ENCODE data around the gene PHYHIPL.

PHYHIPL gene

DNA sequence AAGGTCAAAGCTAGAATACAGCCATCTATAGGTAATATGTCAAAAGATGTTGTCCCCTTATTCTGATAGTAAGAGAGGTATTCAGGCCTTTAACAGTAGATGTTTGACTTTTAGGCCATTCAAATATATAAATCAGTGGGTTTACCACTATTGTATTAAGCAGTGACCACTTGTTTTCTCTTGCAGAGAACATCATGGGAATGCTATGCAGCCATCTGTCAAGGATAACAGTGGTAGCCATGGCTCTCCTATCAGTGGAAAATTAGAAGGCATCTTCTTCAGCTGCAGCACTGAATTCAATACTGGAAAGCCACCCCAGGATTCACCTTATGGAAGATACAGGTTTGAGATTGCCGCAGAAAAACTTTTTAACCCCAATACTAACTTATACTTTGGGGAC lies 68.4 kb downstream of the PHYHIPL start:
- Histone ChIP-seq H3K79me1 (ENCODE audit: low read length) (no peaks in the 10 kb centered on the region), H2BK120ac (ENCODE audit: low read depth, low read length) (no peak overlapping the region), H3K4me3 (ENCODE audit: low read length) (no peak overlapping the region), H3K4me1 (ENCODE audit: control insufficient read depth, low read depth, low read length) (no peaks in the 10 kb centered on the region), H4K5ac (ENCODE audit: low read length) (no peak overlapping the region), H3K56ac (ENCODE audit: low read length) (no peak overlapping the region), H3K18ac (ENCODE audit: low read length) (no peak overlapping the region), H3K27ac (ENCODE audit: low read depth, low read length) (no peak overlapping the region), H3K4me2 (ENCODE audit: low read length) (no peak overlapping the region), H3K27me3 (ENCODE audit: insufficient read depth, low read length, poor library complexity) (no peaks in the 10 kb centered on the region), H2BK15ac (replicated peaks; ENCODE audit: low read depth) (no peak overlapping the region), H3K23ac (ENCODE audit: low read length) (no peak overlapping the region), H4K8ac (ENCODE audit: low read depth, low read length) (no peak overlapping the region), H2BK5ac (ENCODE audit: low read length) (no peak overlapping the region), H3K9ac (ENCODE audit: low read length) (no peak overlapping the region), H3K79me2 (ENCODE audit: control insufficient read depth, insufficient read depth, low read length) (no peaks in the 10 kb centered on the region), H3K36me3 (ENCODE audit: control insufficient read depth, insufficient read depth, low read length) (no peaks in the 10 kb centered on the region), H2AK5ac (ENCODE audit: low read length) (no peak overlapping the region), H3K4ac (ENCODE audit: low read depth, low read length) (no peak overlapping the region)
- no CpG with 5 or more reads among the region's 1 CpG for WGBS (ENCODE audit: extremely low coverage, insufficient coverage, low lambda C conversion rate)
- DNase-seq = no peak

DNA sequence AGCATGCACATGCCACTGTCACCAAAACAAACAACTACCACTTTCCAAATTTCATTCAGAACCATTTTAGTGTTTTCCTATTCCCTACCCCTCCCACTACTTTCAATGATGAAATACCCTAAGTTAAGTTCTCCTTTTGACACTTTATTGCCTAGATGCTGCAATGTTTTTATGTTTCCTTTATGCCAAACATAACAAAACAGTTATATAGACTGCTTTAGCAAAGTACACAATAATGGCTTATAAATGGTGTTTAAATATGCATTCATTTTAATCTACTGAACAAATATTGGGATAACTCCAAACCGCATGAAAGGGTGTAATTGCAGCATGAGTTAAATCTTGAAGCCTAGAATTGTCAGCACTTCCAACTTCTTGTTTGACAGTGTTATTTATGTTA lies 69.2 kb downstream of the PHYHIPL start:
- no peak overlapping the region for H2BK5ac ChIP-seq (ENCODE audit: low read length)
- no peak overlapping the region for H3K56ac ChIP-seq (ENCODE audit: low read length)
- no peak overlapping the region for H2BK120ac ChIP-seq (ENCODE audit: low read depth, low read length)
- no peak overlapping the region for H3K4me3 ChIP-seq (ENCODE audit: low read length)
- H3K18ac ChIP-seq (ENCODE audit: low read length) = no peak overlapping the region
- H3K27ac ChIP-seq (ENCODE audit: low read depth, low read length) = no peak overlapping the region
- no peak overlapping the region for H4K8ac ChIP-seq (ENCODE audit: low read depth, low read length)
- no peaks in the 10 kb centered on the region for H3K79me2 ChIP-seq (ENCODE audit: control insufficient read depth, insufficient read depth, low read length)
- DNase-seq = no peak
- WGBS (ENCODE audit: extremely low coverage, insufficient coverage, low lambda C conversion rate) = no CpG with 5 or more reads among the region's 1 CpG
- H2AK5ac ChIP-seq (ENCODE audit: low read length) = no peak overlapping the region
- H3K27me3 ChIP-seq (ENCODE audit: insufficient read depth, low read length, poor library complexity) = no peaks in the 10 kb centered on the region
- H3K4ac ChIP-seq (ENCODE audit: low read depth, low read length) = no peak overlapping the region
- no peaks in the 10 kb centered on the region for H3K36me3 ChIP-seq (ENCODE audit: control insufficient read depth, insufficient read depth, low read length)
- no peak overlapping the region for H4K5ac ChIP-seq (ENCODE audit: low read length)
- H3K9ac ChIP-seq (ENCODE audit: low read length) = no peak overlapping the region
- H3K4me2 ChIP-seq (ENCODE audit: low read length) = no peak overlapping the region
- H3K23ac ChIP-seq (ENCODE audit: low read length) = no peak overlapping the region
- no peaks in the 10 kb centered on the region for H3K79me1 ChIP-seq (ENCODE audit: low read length)
- H3K4me1 ChIP-seq (ENCODE audit: control insufficient read depth, low read depth, low read length) = no peaks in the 10 kb centered on the region
- no peak overlapping the region for H2BK15ac ChIP-seq (replicated peaks; ENCODE audit: low read depth)

DNA sequence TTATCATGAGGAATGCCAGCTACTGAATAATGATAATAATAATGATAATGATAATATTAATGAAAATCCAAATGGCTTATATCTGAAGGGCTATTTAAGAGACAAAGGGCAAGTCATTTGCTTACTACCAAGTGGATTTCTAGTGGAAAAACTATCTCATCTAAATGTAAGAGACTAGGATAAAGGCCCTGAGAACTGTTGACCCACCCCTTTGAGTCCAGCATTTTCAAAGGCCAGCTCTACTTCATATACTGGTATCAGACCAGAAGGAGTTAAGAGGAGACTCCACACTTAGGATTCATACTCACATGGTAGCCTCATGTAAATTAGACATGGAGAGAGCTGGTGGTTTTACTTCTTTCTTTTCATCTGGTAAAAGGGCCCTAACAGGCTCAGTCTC lies 76.0 kb downstream of the PHYHIPL start:
- DNase-seq = no peak
- H4K8ac ChIP-seq (ENCODE audit: low read depth, low read length) = no peak overlapping the region
- no peak overlapping the region for H2BK120ac ChIP-seq (ENCODE audit: low read depth, low read length)
- no peaks in the 10 kb centered on the region for H3K79me2 ChIP-seq (ENCODE audit: control insufficient read depth, insufficient read depth, low read length)
- H3K4me2 ChIP-seq (ENCODE audit: low read length) = no peak overlapping the region
- no peak overlapping the region for H2BK5ac ChIP-seq (ENCODE audit: low read length)
- no peak overlapping the region for H3K4ac ChIP-seq (ENCODE audit: low read depth, low read length)
- H3K4me1 ChIP-seq (ENCODE audit: control insufficient read depth, low read depth, low read length) = no peaks in the 10 kb centered on the region
- H3K27me3 ChIP-seq (ENCODE audit: insufficient read depth, low read length, poor library complexity) = no peaks in the 10 kb centered on the region
- no peak overlapping the region for H3K18ac ChIP-seq (ENCODE audit: low read length)
- H3K79me1 ChIP-seq (ENCODE audit: low read length) = no peaks in the 10 kb centered on the region
- no peak overlapping the region for H3K23ac ChIP-seq (ENCODE audit: low read length)
- H3K9ac ChIP-seq (ENCODE audit: low read length) = no peak overlapping the region
- H3K27ac ChIP-seq (ENCODE audit: low read depth, low read length) = no peak overlapping the region
- H2AK5ac ChIP-seq (ENCODE audit: low read length) = no peak overlapping the region
- H3K4me3 ChIP-seq (ENCODE audit: low read length) = no peak overlapping the region
- no peak overlapping the region for H2BK15ac ChIP-seq (replicated peaks; ENCODE audit: low read depth)
- no peak overlapping the region for H3K56ac ChIP-seq (ENCODE audit: low read length)
- H3K36me3 ChIP-seq (ENCODE audit: control insufficient read depth, insufficient read depth, low read length) = no peaks in the 10 kb centered on the region
- no peak overlapping the region for H4K5ac ChIP-seq (ENCODE audit: low read length)

DNA sequence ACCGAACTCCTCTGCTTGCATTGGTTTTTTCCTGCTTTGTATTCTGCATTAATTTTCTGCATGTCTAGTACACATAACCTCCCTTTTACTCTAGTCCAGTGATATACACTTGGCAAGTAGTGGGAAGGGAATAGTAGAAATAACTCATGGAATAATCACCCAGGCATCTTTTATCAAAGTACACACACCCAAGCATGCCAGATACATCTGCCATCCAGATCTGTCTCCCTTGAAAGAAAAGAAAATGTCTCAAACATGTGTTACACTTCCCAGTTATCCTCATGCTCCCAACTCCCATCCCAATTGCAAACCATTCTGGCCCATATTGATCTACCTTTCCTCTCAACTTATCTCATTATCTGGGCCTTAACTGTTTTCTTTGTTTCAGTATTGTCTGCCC lies 79.0 kb downstream of the PHYHIPL start:
- Histone ChIP-seq H2BK120ac (ENCODE audit: low read depth, low read length) (no peak overlapping the region), H3K27ac (ENCODE audit: low read depth, low read length) (no peak overlapping the region), H2BK15ac (replicated peaks; ENCODE audit: low read depth) (no peak overlapping the region), H2AK5ac (ENCODE audit: low read length) (no peak overlapping the region), H3K56ac (ENCODE audit: low read length) (no peak overlapping the region), H4K5ac (ENCODE audit: low read length) (no peak overlapping the region), H3K9ac (ENCODE audit: low read length) (no peak overlapping the region), H3K36me3 (ENCODE audit: control insufficient read depth, insufficient read depth, low read length) (no peaks in the 10 kb centered on the region), H3K18ac (ENCODE audit: low read length) (no peak overlapping the region), H3K23ac (ENCODE audit: low read length) (no peak overlapping the region), H3K4ac (ENCODE audit: low read depth, low read length) (no peak overlapping the region), H3K4me1 (ENCODE audit: control insufficient read depth, low read depth, low read length) (no peaks in the 10 kb centered on the region), H3K27me3 (ENCODE audit: insufficient read depth, low read length, poor library complexity) (no peaks in the 10 kb centered on the region), H3K79me1 (ENCODE audit: low read length) (no peaks in the 10 kb centered on the region), H2BK5ac (ENCODE audit: low read length) (no peak overlapping the region), H3K4me2 (ENCODE audit: low read length) (no peak overlapping the region), H4K8ac (ENCODE audit: low read depth, low read length) (no peak overlapping the region), H3K79me2 (ENCODE audit: control insufficient read depth, insufficient read depth, low read length) (no peaks in the 10 kb centered on the region), H3K4me3 (ENCODE audit: low read length) (no peak overlapping the region)
- peak; percentile 5 for DNase-seq
- no CpG with 5 or more reads among the region's 1 CpG for WGBS (ENCODE audit: extremely low coverage, insufficient coverage, low lambda C conversion rate)

DNA sequence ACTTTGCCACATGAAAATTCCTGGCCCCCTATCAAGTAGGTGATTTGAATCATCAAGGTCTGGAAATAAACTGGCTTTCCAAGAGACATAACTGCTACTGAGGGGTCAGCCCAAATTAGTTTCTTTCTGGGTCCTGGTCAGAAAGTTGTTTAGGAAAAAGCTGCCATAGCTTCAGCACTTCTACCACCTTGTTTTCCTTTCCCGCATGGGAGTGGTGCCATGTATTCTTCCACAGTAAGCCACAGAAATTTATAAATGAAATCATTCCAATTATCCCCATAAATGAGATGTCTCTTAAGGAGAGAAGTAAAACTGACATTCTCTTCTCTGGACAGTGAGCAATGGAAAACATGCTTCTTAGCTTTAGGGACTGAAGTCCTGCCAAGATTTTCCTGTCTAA lies 80.8 kb downstream of the PHYHIPL start:
- no CpG with 5 or more reads among the region's 1 CpG for WGBS (ENCODE audit: extremely low coverage, insufficient coverage, low lambda C conversion rate)
- no peak overlapping the region for H2BK15ac ChIP-seq (replicated peaks; ENCODE audit: low read depth)

DNA sequence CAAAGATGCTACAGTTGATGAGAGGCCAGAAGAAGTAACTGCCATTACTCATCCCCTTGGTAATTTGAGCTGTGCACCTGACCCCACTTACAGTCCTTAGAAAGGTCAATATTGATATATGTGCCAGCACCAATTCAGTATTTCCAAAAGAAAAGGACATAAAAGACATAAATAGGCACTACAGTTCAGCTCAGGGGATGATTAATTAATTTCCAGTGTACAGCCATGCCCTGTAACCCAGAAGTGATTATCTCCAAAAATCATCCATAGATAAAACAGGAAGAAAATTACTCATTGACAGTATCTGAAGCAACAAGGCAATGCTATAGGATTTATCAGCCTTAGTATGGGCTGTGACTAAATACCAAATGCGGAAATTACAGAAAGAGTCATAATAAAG lies 82.4 kb downstream of the PHYHIPL start:
- H3K79me1 ChIP-seq (ENCODE audit: low read length) = no peaks in the 10 kb centered on the region
- H2BK15ac ChIP-seq (replicated peaks; ENCODE audit: low read depth) = no peak overlapping the region
- H3K4ac ChIP-seq (ENCODE audit: low read depth, low read length) = no peak overlapping the region
- H4K5ac ChIP-seq (ENCODE audit: low read length) = no peak overlapping the region
- no peak overlapping the region for H3K18ac ChIP-seq (ENCODE audit: low read length)
- no peak overlapping the region for H3K9ac ChIP-seq (ENCODE audit: low read length)
- no peaks in the 10 kb centered on the region for H3K36me3 ChIP-seq (ENCODE audit: control insufficient read depth, insufficient read depth, low read length)
- no peak overlapping the region for H3K23ac ChIP-seq (ENCODE audit: low read length)
- no peak overlapping the region for H3K4me2 ChIP-seq (ENCODE audit: low read length)
- H2BK120ac ChIP-seq (ENCODE audit: low read depth, low read length) = no peak overlapping the region
- no peaks in the 10 kb centered on the region for H3K4me1 ChIP-seq (ENCODE audit: control insufficient read depth, low read depth, low read length)
- WGBS (ENCODE audit: extremely low coverage, insufficient coverage, low lambda C conversion rate) = no CpG with 5 or more reads among the region's 1 CpG
- no peak overlapping the region for H2BK5ac ChIP-seq (ENCODE audit: low read length)
- no peak overlapping the region for H4K8ac ChIP-seq (ENCODE audit: low read depth, low read length)
- H3K27ac ChIP-seq (ENCODE audit: low read depth, low read length) = no peak overlapping the region
- H3K79me2 ChIP-seq (ENCODE audit: control insufficient read depth, insufficient read depth, low read length) = no peaks in the 10 kb centered on the region
- H2AK5ac ChIP-seq (ENCODE audit: low read length) = no peak overlapping the region
- DNase-seq = no peak
- H3K56ac ChIP-seq (ENCODE audit: low read length) = no peak overlapping the region
- H3K4me3 ChIP-seq (ENCODE audit: low read length) = no peak overlapping the region
- no peaks in the 10 kb centered on the region for H3K27me3 ChIP-seq (ENCODE audit: insufficient read depth, low read length, poor library complexity)

More for the DNA sequence above, 80.8 kb downstream of the PHYHIPL start:
- no peak for DNase-seq
- Histone ChIP-seq H3K27ac (ENCODE audit: low read depth, low read length) (no peak overlapping the region), H4K5ac (ENCODE audit: low read length) (no peak overlapping the region), H2AK5ac (ENCODE audit: low read length) (no peak overlapping the region), H3K36me3 (ENCODE audit: control insufficient read depth, insufficient read depth, low read length) (no peaks in the 10 kb centered on the region), H3K56ac (ENCODE audit: low read length) (no peak overlapping the region), H3K4me2 (ENCODE audit: low read length) (no peak overlapping the region), H3K4ac (ENCODE audit: low read depth, low read length) (no peak overlapping the region), H4K8ac (ENCODE audit: low read depth, low read length) (no peak overlapping the region), H3K23ac (ENCODE audit: low read length) (no peak overlapping the region), H3K9ac (ENCODE audit: low read length) (no peak overlapping the region), H2BK120ac (ENCODE audit: low read depth, low read length) (no peak overlapping the region), H3K79me1 (ENCODE audit: low read length) (no peaks in the 10 kb centered on the region), H2BK5ac (ENCODE audit: low read length) (no peak overlapping the region), H3K79me2 (ENCODE audit: control insufficient read depth, insufficient read depth, low read length) (no peaks in the 10 kb centered on the region), H3K18ac (ENCODE audit: low read length) (no peak overlapping the region), H3K27me3 (ENCODE audit: insufficient read depth, low read length, poor library complexity) (no peaks in the 10 kb centered on the region), H3K4me3 (ENCODE audit: low read length) (no peak overlapping the region), H3K4me1 (ENCODE audit: control insufficient read depth, low read depth, low read length) (no peaks in the 10 kb centered on the region)

Measured in mesendoderm (in vitro differentiated cells).